Prostate gland (tissue), 2 donors: Measurements from ENCODE around the gene NME4.

Experiments used
- CTCF ChIP-seq, 4 experiments: fragments of 200-600 bp in 2 of 4; fragments of 450-650 bp in 2 of 4; sonication (generic) in 2 of 4; IDR thresholded peaks; 1 replicate in 3 of 4; 2 replicates in 1 of 4; pipeline ENCODE4 v1.5.1; 2016 to 2019; ENCODE audit warnings: antibody characterized with exemption in 4 of 4, mild to moderate bottlenecking in 2 of 4, moderate library complexity in 2 of 4
- POLR2A ChIP-seq: fragments of 450-650 bp; IDR thresholded peaks from one replicate; pipeline ENCODE4 v1.6.1; 2016; ENCODE audit warnings: antibody characterized with exemption, mild to moderate bottlenecking
- POLR2AphosphoS5 ChIP-seq: sonication (generic); formaldehyde crosslinking; IDR thresholded peaks from one replicate; pipeline ENCODE4 v1.6.1; 2017; ENCODE audit warnings: antibody characterized with exemption

GRCh38 chr16:425740-426114 lies 28.7 kb downstream of the NME4 start:
- no peak for TF ChIP-seq CTCF (IDR thresholded peaks at IDR 0.05)
- TF ChIP-seq POLR2A: no peak
- no peak for TF ChIP-seq POLR2AphosphoS5
